ENCODE data around the gene ABCC8. TPM values are rescaled to one million over a fixed set of nuclear protein-coding genes. Genes with fewer than 3 reads are reported as not detected.
A peak's percentile ranks its signal among the peaks of the same experiment; 100 is the strongest.

ABCC8 gene
- total RNA-seq, 6 experiments from 2014 or later: not detected

DNA sequence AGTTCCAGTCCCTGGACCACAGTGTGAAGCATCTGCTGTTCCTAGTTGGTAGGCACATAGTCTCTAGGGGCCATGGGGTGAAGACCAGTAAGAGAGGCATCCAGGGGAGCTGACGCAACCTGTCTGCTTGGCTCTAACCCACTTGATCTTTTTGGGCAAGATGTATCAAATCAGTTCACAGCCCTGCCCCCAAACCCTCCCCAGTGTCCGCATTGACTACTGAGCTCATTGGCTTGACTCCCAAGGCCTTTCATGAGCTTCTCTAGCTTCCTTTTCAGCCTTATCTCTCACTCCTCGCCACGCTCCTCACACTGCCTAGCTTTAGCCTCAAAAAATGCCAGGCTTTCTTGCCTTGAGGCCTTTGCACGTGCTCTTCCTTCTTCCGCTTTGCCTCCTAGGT is 29.7 kb upstream of the ABCC8 start:
- Mint-ChIP-seq H3K36me3 (ENCODE audit: low read depth) (no peaks in the 10 kb centered on the region), H3K27ac (no peak overlapping the region), H3K4me3 (no peak overlapping the region), H3K4me1 (ENCODE audit: low read depth) (no peaks in the 10 kb centered on the region), H3K9me3 (no peaks in the 10 kb centered on the region), H3K27me3 (ENCODE audit: insufficient read depth) (peaks cover 28% of the 10 kb centered on the region)
- no peak for TF ChIP-seq CTCF (IDR thresholded peaks at IDR 0.05)
- no peak for DNase-seq

DNA sequence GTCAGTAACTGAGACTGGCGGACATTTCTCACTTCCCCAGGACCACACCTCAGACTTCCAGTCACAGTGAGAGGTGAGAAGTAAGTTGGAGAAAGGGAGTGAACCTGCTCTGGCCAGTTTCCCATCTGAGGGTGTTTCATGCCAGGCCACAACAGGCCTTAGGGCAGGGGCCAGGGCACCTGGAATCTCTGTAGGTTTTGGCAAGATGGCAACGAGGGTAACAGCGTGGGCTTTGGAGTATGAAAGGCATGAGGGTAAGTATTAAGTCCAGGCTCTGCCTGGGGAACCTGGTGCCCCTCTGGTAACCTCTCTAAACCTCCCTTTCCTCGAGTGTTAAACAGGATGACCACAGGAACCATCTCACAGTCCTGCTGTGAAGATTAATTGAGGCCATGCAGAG is 28.5 kb upstream of the ABCC8 start:
- Mint-ChIP-seq H3K36me3 (ENCODE audit: low read depth) (no peaks in the 10 kb centered on the region), H3K27ac (no peak overlapping the region), H3K9me3 (no peaks in the 10 kb centered on the region), H3K4me1 (ENCODE audit: low read depth) (no peaks in the 10 kb centered on the region), H3K4me3 (no peak overlapping the region), H3K27me3 (ENCODE audit: insufficient read depth) (peaks cover 19% of the 10 kb centered on the region)
- no peak for TF ChIP-seq CTCF (IDR thresholded peaks at IDR 0.05)
- DNase-seq: no peak

DNA sequence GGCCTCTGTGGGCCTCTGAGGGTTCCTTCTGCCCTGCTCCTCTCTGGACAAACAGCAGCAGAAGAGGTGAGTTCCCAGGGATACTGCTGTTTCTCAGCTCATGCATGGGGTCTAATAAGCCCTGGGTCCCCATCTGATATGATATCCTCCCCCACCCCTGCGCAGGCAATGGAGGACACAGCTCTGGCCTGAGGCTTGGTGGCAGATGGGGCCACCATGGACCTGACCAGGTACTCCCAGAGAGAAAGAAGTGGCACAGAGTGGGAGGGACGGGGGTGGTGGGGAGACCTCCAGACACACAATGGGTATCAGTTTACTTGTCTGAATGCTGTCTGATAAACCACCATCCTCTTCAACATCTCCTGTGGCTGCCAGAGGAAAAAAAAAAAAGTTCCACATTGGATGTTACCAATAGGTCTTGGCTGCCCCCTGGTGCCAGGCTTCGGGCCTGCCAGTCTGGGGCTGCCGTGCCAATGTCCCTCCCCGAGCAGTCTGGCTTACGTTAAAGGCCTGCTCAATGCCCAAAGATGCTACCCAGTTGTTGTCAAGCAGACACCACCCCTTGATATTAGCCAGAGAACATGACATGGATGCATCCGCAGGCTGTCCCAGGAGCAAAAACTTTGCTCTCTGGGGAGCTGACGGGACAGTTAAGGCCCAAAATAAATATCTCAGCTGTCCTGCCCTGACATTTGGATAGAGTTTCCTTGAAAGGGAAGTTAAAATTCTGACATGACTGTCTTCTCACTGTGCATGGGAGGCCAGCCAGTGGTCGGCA is 27.9 kb upstream of the ABCC8 start:
- Mint-ChIP-seq H3K27me3 (ENCODE audit: insufficient read depth) (peaks cover 18% of the 10 kb centered on the region), H3K36me3 (ENCODE audit: low read depth) (no peaks in the 10 kb centered on the region), H3K4me1 (ENCODE audit: low read depth) (no peaks in the 10 kb centered on the region), H3K27ac (no peak overlapping the region), H3K4me3 (no peak overlapping the region), H3K9me3 (no peaks in the 10 kb centered on the region)
- DNase-seq: peak; percentile 65
- TF ChIP-seq CTCF (IDR thresholded peaks at IDR 0.05): peak; percentile 92

DNA sequence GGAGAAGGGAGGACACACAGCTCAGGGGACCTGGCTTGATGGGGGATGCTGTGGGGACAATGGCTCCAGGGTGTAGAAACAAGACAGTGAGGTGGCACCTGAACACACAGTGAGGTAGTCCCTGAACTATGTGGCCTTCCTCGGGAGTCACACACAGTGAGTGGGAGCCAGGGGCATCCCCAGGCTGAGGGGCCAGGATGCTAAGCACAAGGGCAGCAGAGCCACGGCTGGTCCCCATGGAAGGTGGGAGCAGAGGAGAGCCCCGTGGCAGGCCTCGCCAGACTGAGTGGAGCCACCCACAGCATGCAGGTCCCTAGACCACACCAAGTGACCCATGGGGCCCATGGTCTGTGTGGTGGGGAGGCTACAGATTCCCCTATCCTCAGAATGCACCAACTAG is 26.0 kb upstream of the ABCC8 start:
- Mint-ChIP-seq H3K27ac (no peak overlapping the region), H3K4me3 (no peak overlapping the region), H3K9me3 (no peaks in the 10 kb centered on the region), H3K27me3 (ENCODE audit: insufficient read depth) (peaks cover 28% of the 10 kb centered on the region), H3K4me1 (ENCODE audit: low read depth) (no peaks in the 10 kb centered on the region), H3K36me3 (ENCODE audit: low read depth) (no peaks in the 10 kb centered on the region)
- no peak for TF ChIP-seq CTCF (IDR thresholded peaks at IDR 0.05)
- no peak for DNase-seq

GRCh38 chr11:17500673-17501072 is 24.0 kb upstream of the ABCC8 start:
- peaks cover 32% of the 10 kb centered on the region for H3K27me3 Mint-ChIP-seq (ENCODE audit: insufficient read depth)

More at GRCh38 chr11:17500673-17501072, 24.0 kb upstream of the ABCC8 start:
- no peak overlapping the region for H3K27ac Mint-ChIP-seq
- no peak for TF ChIP-seq CTCF (IDR thresholded peaks at IDR 0.05)
- DNase-seq: no peak
- no peaks in the 10 kb centered on the region for H3K9me3 Mint-ChIP-seq
- H3K4me1 Mint-ChIP-seq (ENCODE audit: low read depth): no peaks in the 10 kb centered on the region
- H3K36me3 Mint-ChIP-seq (ENCODE audit: low read depth): no peaks in the 10 kb centered on the region
- H3K4me3 Mint-ChIP-seq: no peak overlapping the region

All from HFFc6 (cell line).